ENCODE measurements around the gene REEP3.
"Not testable (repeated sequence)": the region's sequence is repeated elsewhere in the genome, so short reads cannot be mapped to it uniquely, and the experiment has no call there.

The REEP3 gene

GRCh38 chr10:63660941-63661340, 139.7 kb downstream of the REEP3 start:
- in situ Hi-C loops (cut with MboI; ENCODE audit: low sequenced_read_pairs) = not testable (repeated sequence)

GRCh38 chr10:63661347-63661746, 140.1 kb downstream of the REEP3 start:
- in situ Hi-C loops (cut with MboI; ENCODE audit: low sequenced_read_pairs) = no loop called here

GRCh38 chr10:63664341-63664885, 143.2 kb downstream of the REEP3 start:
- in situ Hi-C loops (cut with MboI; ENCODE audit: low sequenced_read_pairs) = no loop called here

GRCh38 chr10:63665006-63665580, 143.9 kb downstream of the REEP3 start:
- in situ Hi-C loops (cut with MboI; ENCODE audit: low sequenced_read_pairs) = not testable (repeated sequence)

GRCh38 chr10:63665670-63666134, 144.5 kb downstream of the REEP3 start:
- in situ Hi-C loops (cut with MboI; ENCODE audit: low sequenced_read_pairs) = no loop called here

GRCh38 chr10:63666836-63667383, 145.7 kb downstream of the REEP3 start:
- in situ Hi-C loops (cut with MboI; ENCODE audit: low sequenced_read_pairs) = no loop called here

GRCh38 chr10:63667596-63668480, 146.6 kb downstream of the REEP3 start:
- in situ Hi-C loops (cut with MboI; ENCODE audit: low sequenced_read_pairs) = no loop called here

GRCh38 chr10:63670291-63670898, 149.2 kb downstream of the REEP3 start:
- in situ Hi-C loops (cut with MboI; ENCODE audit: low sequenced_read_pairs) = no loop called here

GRCh38 chr10:63671317-63671937, 150.2 kb downstream of the REEP3 start:
- in situ Hi-C loops (cut with MboI; ENCODE audit: low sequenced_read_pairs) = no loop called here

GRCh38 chr10:63672491-63672890, 151.3 kb downstream of the REEP3 start:
- in situ Hi-C loops (cut with MboI; ENCODE audit: low sequenced_read_pairs) = no loop called here

- in situ Hi-C loops (cut with MboI; ENCODE audit: low sequenced_read_pairs) = no loop called here
Measured at GRCh38 chr10:63673246-63673645, 152.0 kb downstream of the REEP3 start.

GRCh38 chr10:63673846-63674245, 152.6 kb downstream of the REEP3 start:
- in situ Hi-C loops (cut with MboI; ENCODE audit: low sequenced_read_pairs) = no loop called here

All from hTERT RPE-1 (cell line).